ENCODE data around the gene MEG3. TPM values are rescaled to one million over a fixed set of nuclear protein-coding genes. Genes with fewer than 3 reads are reported as not detected.

MEG3 gene
- total RNA-seq, 1 experiment from 2014 or later: 419 TPM

DNA sequence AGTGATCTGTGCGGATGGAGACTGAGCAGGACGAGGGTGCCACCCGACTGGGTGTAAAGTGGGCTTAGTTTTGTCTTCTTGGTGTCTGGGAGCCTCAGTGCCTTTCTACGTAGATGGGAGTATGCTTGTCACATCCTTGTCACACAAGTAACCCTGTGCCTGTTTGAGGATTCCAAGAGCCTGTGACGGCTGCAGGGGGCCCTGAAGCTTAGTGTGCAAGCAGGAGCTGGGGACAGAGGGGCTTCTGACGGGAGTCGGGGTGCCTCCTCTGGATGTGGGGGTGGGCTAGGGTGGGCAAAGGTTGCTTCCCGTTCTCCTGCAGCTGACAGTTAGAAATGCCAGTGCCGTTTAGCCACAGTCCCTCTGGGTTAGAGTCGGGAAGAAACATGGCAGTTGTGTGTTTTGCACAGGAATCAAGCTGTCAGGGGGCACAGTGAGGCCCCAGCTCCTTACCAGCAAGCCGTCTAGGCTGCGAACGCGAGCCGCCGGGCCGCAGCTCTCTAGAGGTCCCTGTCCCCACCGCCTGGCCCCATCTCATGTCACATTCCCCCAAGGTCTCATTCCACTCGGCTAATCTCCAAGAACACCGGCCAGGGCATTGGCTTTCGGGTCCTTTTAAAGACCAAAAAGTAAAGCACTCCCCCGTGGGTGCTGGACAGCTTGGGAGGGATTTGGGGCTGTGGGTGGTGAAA is 70.6 kb downstream of the MEG3 start:
- peak in 1 of 2 experiments; percentile 34 for DNase-seq
- H3K4me3 ChIP-seq: no peak overlapping the region
- peaks cover 78% of the 10 kb centered on the region for H3K36me3 ChIP-seq
- no peaks in the 10 kb centered on the region for H3K4me1 ChIP-seq
- H3K27ac ChIP-seq: no peak overlapping the region
- H3K27me3 ChIP-seq: no peaks in the 10 kb centered on the region
- H3K9me3 ChIP-seq (replicated peaks): no peaks in the 10 kb centered on the region

DNA sequence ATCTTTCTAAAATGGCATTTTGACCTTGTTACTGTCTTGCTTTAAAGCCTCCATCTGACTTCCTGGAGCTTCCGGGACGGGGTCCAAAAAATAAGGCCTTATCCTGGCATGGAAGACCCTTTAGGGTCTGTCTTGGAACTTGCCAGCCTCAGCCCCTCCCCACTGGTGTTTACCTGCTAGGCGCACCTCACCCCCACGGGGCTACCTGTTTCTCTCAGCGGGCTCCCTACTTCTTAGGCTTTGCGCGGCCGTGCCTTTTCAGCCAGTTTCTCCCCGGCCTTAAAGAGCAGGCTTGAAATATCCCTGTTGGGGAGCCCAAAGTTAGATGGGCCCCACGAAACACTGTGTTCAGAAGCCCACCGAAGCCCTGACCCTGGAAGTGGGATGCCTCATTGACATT is 72.5 kb downstream of the MEG3 start:
- H3K9me3 ChIP-seq (replicated peaks): no peaks in the 10 kb centered on the region
- H3K4me1 ChIP-seq: no peaks in the 10 kb centered on the region
- peaks cover 81% of the 10 kb centered on the region for H3K36me3 ChIP-seq
- H3K27me3 ChIP-seq: no peaks in the 10 kb centered on the region
- H3K27ac ChIP-seq: no peak overlapping the region
- H3K4me3 ChIP-seq: no peak overlapping the region
- no peak for DNase-seq

DNA sequence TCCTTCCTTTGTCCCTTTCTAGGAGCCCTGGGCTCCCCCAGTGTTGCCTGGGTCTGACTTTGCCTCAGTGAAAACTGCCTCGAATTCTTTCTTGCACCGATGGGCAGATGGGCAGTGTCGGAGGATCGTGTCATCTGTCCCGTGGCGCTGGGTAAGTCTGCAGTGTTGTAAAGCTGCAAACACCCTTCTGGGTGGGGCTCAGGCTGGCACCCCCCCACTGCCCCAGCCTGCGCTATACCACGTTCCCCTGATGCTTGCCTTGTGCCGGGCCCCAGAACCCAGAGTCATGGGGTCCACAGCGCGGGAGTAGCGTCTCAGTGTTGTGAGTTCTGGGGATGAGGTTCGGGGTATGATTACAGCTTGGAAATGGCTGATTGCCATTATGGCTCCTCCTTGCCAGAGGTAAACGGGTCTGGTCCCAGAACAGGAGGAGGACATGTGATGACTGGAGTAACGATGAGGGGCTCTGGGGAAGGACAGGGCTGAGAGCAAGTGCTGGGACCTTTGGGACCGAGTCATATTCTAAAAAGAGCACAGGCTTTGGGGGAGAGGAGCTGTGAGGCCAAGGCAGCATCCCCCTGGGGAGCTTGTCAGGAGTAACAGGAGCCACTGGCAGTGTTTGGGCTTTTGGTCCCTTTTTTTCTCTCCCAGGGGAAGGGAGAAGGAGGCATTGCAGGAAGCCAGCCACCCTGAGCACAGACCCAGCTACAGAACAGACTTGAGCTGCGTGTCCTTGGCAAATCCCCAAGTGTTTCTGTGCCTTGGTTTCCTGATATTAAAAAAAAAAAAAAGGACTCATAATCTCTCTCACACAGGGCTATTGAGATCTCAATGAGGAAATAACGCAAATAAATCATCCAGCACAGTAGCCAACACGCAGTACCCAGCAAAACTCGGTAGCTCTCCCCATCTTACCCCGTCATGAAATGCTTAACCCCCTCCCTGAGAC is 73.3 kb downstream of the MEG3 start:
- no peaks in the 10 kb centered on the region for H3K4me1 ChIP-seq
- peak in 1 of 2 experiments; percentile 41 for DNase-seq
- H3K36me3 ChIP-seq: peaks cover 80% of the 10 kb centered on the region
- H3K27me3 ChIP-seq: no peaks in the 10 kb centered on the region
- H3K27ac ChIP-seq: peak overlapping the region; percentile 5; the same call in 1 of the 2 replicates
- H3K9me3 ChIP-seq (replicated peaks): no peaks in the 10 kb centered on the region
- no peak overlapping the region for H3K4me3 ChIP-seq

DNA sequence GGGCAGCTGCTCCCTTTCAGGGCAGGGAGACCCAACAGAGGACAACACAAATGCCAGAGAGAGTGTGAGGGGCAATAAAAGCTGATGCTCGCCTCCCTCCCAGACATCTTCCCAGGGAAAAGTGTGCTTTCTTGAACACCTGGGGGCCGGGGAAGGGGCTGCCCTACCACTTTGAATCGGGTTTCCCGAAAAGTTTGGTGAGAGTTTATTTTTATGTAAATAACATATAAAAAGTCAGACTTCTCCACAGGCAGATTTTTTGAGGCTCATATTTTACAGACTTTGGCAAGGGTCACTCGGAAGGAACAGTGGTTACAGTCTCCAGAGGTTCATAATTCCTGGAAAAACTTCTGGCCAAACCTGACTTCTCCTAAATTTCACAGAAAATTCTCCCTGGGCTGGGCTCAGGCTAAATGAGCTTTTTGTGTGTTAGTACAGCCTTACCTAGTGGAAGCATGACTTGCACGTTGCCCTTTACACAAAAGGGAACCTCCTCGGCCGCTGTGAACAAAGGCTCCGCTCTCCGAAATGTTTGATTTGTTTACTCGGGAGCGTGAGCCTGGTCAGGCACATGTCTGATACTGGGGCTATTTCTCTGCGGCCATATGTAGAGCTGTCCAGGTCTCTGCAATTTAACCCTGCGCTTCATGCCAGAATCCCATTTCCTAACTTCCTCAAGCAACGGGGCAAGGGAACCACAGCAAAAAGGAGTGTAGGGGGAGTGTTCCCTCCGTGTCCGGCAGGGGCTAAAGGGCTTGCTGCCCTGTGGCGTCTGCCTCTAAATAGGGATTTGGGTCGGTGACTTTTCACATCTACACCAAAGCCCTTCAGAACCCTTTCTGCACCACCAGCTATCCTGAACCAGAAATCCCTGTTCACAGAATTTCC is 74.2 kb downstream of the MEG3 start:
- no peaks in the 10 kb centered on the region for H3K4me1 ChIP-seq
- no peaks in the 10 kb centered on the region for H3K9me3 ChIP-seq (replicated peaks)
- DNase-seq: peak in 1 of 2 experiments; percentile 41
- H3K27me3 ChIP-seq: no peaks in the 10 kb centered on the region
- peak overlapping the region; percentile 5 for H3K27ac ChIP-seq
- peaks cover 76% of the 10 kb centered on the region for H3K36me3 ChIP-seq
- no peak overlapping the region for H3K4me3 ChIP-seq

DNA sequence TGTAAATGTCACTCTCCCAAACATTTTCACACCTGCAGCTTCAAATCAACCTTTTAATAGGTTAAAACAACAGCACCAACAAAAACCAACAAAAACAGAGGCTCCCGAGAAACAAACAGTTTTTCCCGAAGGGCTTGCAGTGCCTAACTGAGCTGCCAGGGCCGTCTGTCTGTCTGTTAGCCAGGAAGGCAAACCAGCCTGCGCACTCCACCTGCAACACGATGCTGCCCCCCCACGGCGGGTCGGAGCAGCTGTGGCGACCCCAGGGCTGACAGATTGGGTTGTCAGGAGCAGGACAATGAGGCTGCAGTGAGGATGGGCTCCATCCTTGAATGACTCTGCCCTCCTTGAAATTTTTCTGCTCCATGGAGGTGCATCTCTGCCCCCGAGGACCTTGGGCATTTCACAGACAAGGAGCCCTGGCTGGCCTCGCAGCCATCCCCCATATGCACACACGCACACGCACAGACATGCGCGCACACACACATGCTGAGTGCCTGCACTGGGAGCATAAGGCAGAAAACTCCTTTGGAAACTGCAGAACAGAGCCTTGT is 75.0 kb downstream of the MEG3 start:
- peak overlapping the region; percentile 5; the same call in 1 of the 2 replicates for H3K27ac ChIP-seq
- H3K36me3 ChIP-seq: peaks cover 71% of the 10 kb centered on the region
- H3K4me3 ChIP-seq: no peak overlapping the region
- no peaks in the 10 kb centered on the region for H3K9me3 ChIP-seq (replicated peaks)
- no peaks in the 10 kb centered on the region for H3K4me1 ChIP-seq
- H3K27me3 ChIP-seq: no peaks in the 10 kb centered on the region
- DNase-seq: peak; percentile 61 to 66

DNA sequence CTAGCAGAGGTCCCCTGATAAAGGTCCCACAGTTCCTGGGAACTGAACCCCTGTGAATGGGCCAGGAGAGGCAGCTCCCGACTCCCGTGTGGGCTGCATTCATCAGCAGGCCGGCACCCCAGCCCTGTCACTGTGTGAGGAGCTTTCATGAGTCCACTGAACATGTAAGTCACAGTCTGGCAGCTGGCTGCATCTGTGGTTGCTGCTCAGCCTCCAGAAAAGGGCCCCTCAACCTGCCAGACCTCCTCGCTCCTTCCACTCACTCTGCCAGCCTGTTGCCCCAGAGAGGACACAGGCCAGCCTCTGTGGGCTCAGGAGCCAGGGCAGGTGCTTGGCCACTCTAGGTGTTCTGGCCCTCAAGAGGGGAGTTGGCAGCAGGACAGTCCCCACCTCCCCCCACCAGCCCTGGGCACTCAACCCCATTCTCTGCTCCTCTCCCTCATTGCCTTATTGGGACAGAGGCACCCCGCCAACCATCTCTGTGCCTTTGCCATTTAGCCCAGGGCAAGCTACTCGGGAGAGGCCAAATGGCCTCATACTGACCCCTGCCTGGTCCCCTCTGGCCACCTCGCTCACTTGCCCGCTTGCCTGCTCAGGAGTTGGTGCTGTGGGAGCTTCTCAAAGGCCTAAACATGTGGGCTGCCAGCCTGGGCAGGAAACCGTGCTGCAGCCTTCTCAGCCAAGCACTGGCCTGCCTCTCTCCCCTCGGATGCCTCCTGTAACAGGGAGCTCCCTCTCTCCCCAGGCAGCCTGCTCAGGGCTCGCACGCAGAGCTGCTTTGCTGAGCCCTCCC is 75.7 kb downstream of the MEG3 start:
- H3K9me3 ChIP-seq (replicated peaks): no peaks in the 10 kb centered on the region
- H3K27me3 ChIP-seq: no peaks in the 10 kb centered on the region
- H3K36me3 ChIP-seq: peaks cover 75% of the 10 kb centered on the region
- DNase-seq: no peak
- H3K4me3 ChIP-seq: no peak overlapping the region
- H3K27ac ChIP-seq: no peak overlapping the region
- no peaks in the 10 kb centered on the region for H3K4me1 ChIP-seq

DNA sequence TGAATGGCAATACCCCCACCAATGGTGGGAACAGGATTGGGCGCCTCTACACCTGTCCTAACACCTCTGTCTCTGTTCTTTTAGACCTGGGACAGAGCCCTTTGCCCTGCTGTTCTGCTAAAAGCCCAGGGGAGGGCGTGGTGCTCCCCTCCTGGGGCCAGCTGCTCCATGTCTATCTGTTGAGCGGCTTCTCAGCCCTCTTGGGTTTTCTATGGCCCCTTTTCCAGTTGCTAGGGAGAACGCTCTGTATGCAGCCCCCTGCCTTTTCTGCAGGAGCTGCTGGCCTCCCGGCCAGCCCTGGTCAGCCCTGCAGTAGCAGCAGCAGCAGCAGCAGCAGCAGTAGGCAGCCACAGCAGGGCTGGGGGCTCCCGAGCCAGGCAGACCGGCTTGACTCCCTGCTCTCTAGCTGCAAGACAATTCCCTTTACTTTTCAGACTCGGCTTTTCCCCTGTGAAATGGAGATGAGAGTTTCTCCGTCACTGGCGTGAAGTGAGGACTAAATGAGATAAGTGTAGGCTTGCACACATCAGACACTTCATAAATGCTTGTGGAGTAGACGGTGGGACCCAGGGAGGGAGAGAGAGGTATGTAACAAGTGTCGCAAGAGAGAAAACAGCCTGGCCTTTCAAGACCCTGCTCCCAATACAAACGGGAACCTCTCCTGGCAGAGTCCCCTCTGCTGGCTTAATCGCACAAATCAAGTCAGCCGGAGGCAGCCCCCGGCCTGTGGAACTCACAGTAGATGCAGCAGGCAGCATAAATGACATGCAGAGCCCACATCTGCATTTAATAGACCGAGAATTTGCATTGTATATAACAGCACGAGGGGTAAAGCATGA is 76.6 kb downstream of the MEG3 start:
- Histone ChIP-seq H3K27me3 (no peaks in the 10 kb centered on the region), H3K36me3 (peaks cover 77% of the 10 kb centered on the region), H3K4me3 (no peak overlapping the region), H3K9me3 (replicated peaks) (no peaks in the 10 kb centered on the region), H3K4me1 (no peaks in the 10 kb centered on the region), H3K27ac (no peak overlapping the region)
- peak in 1 of 2 experiments; percentile 55 for DNase-seq

DNA sequence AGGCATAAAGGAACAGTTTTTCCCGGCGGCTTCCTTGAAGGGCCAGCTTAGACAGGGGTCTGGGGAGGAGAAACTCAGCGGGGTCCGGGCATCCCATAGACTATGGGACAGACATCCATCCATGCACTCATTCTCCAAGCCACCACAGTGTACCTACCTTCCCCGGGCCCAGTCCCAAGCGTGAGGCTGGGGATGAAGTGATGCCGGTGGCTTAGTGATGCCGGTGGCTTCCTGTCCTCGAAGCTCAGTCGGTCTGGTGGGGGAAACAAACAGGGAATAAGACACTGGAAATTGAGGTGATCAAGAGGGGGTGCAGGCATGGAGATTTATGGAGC is 77.2 kb downstream of the MEG3 start:
- Histone ChIP-seq H3K9me3 (replicated peaks) (no peaks in the 10 kb centered on the region), H3K27ac (no peak overlapping the region), H3K27me3 (no peaks in the 10 kb centered on the region), H3K4me1 (no peaks in the 10 kb centered on the region), H3K4me3 (no peak overlapping the region), H3K36me3 (peaks cover 79% of the 10 kb centered on the region)
- DNase-seq: no peak

DNA sequence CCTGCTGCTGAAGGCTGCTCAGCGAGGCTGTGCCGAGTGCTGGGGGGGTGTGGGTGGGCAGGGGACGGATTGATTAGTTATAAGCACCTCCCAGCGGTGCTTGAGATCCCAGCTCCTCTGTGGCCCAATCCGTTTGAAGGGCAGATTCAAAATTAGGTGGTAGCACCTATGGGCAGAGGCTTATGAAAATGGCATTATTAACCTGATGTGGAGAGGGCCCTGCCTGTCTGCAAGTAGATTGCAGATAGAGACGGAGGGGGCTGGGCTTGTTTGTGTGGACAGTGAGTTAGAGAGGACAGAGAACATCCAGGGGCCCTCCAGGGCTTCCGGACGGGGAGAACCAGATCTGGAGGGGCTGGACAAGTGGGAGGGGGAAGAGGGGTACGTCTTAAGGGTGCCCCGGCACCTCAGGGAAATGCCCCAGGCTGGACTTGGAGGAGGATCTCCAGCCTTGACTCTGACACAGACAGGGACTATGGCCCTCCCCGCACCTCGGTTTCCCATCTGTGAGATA is 77.8 kb downstream of the MEG3 start, which contains the start of gene RTL1:
Gene RTL1, minus strand, starts transcription at position 51 of the 514 bp plus-strand sequence. CDS start 18,934 bp downstream, outside the sequence.
- Histone ChIP-seq H3K27ac (no peak within 1 kb of the TSS), H3K36me3 (peaks cover 79% of the 10 kb centered on the region), H3K4me1 (no peaks in the 10 kb centered on the region; the same call in 1 of the 2 replicates), H3K4me3 (no peak within 1 kb of the TSS), H3K27me3 (no peaks in the 10 kb centered on the region), H3K9me3 (replicated peaks) (no peaks in the 10 kb centered on the region)
- no peak for DNase-seq

DNA sequence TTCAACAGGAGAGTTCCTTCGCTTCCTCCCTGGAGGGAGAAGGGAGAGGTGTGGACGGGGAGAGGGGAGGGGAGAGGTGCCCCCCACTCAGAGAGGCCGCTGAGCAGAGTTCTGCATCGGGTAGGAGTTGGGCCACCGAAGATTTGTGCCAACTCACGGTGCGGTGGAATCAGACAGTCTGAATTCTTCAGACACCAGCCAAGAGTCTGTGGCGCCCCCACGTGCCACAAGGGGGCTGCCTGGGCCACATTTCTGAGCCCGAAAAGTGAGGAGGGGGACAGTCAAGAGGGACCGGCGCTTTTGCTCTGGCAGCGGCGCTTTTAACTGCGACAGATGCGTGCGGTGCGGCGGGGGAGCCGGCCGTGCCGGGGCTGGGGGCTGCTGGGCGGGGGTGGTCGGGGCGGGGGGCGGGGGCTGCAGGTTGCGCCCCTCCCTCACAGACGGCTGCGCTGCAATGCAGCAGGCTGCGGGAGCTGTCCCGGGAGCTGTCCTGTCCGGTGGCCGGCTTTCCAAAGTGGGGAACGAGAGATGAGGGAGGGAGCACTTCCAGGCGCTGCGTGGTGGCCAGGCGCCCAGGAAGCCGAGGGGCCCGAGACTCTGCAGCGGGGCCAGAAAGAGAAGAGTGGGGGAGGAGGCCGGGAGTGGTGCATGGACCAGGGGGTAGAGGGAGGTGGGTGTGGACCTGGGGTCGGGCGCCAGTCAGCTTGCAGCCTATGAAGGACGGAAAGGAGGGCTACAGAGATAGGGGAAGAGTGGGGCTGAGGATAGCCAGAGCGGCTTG is 78.6 kb downstream of the MEG3 start:
- H3K27me3 ChIP-seq: no peaks in the 10 kb centered on the region
- no peak overlapping the region for H3K27ac ChIP-seq
- H3K4me3 ChIP-seq: no peak overlapping the region
- H3K9me3 ChIP-seq (replicated peaks): no peaks in the 10 kb centered on the region
- H3K4me1 ChIP-seq: no peaks in the 10 kb centered on the region; the same call in 1 of the 2 replicates
- H3K36me3 ChIP-seq: peaks cover 75% of the 10 kb centered on the region
- DNase-seq: peak in 1 of 2 experiments; percentile 42

DNA sequence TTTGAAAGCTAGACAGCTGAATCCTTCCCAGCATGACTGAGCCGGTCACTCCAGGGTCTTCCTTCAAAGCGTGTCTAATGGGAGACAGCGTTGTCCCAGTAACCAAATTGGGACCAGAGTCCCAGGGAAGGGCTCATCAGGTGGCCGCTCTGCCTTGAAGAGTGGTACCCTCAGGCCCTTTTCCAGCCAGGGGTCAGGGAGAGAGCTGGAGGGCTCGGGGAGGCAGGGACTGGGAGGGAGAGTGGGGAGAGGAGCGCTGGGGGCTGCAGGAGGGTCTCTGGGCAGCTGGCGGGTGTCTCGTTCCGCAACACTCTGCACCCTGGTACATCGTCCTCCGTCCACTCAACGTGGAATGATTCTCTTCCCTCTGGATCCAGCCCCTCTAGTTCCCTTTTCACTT is 79.2 kb downstream of the MEG3 start:
- Histone ChIP-seq H3K36me3 (peaks cover 76% of the 10 kb centered on the region), H3K27me3 (no peaks in the 10 kb centered on the region), H3K9me3 (replicated peaks) (no peaks in the 10 kb centered on the region), H3K4me3 (no peak overlapping the region), H3K27ac (0 out of 2 replicates have a peak overlapping the region, but pooled peaks have one; percentile 9), H3K4me1 (no peaks in the 10 kb centered on the region; the same call in 1 of the 2 replicates)
- DNase-seq: peak in 1 of 2 experiments; percentile 43

DNA sequence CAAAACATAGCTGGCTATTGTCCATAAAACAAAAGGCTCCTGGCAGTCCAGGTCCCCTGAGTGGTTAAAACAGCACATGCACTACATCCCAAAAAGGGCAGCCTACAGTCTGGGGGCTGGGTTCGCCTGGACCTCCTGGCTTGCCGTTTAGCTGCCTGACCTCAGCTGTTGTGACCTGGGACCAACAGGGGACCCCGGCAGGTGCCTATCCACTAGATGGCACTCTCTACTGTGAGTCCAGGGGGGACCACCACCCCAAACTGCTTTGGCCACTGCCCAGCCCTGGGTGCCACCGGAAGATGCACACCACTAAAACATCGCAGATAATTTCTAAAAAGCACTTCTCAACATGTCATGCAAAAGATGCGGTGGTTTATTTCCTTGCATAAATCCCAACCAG is 80.5 kb downstream of the MEG3 start:
- no peaks in the 10 kb centered on the region for H3K9me3 ChIP-seq (replicated peaks)
- peak in 1 of 2 experiments; percentile 34 for DNase-seq
- H3K4me3 ChIP-seq: no peak overlapping the region
- peaks cover 74% of the 10 kb centered on the region for H3K36me3 ChIP-seq
- H3K4me1 ChIP-seq: no peaks in the 10 kb centered on the region; the same call in none of the 2 replicates
- no peaks in the 10 kb centered on the region for H3K27me3 ChIP-seq
- no peak overlapping the region for H3K27ac ChIP-seq

Measured in SJCRH30 (cell line).